H9 (cell line): ENCODE results near the gene OR10G7. TPM values are rescaled to one million over a fixed set of nuclear protein-coding genes. Genes with fewer than 3 reads are reported as not detected.

ENCODE experiments used
- DNase-seq: peaks from one replicate; pipeline ENCODE4 v3.0.0-alpha.2; 2017
- H2AFZ ChIP-seq: one replicate; pipeline ENCODE4 v1.6.1; 2013; ENCODE audit warnings: mild to moderate bottlenecking, low read length, control low read depth, moderate library complexity
- H2AK5ac ChIP-seq: 2 replicates; pipeline ENCODE4 v1.6.1; 2013; ENCODE audit warnings: low read length, control low read depth, mixed read lengths; ENCODE audit not compliant: insufficient read length
- H2BK120ac ChIP-seq: one replicate; pipeline ENCODE4 v1.6.1; 2013; ENCODE audit warnings: low read depth, mild to moderate bottlenecking, low read length, control low read depth, inconsistent platforms; ENCODE audit not compliant: poor library complexity, severe bottlenecking
- H2BK12ac ChIP-seq: 2 replicates; pipeline ENCODE4 v1.6.1; 2013; ENCODE audit warnings: low read length, control low read depth, mixed read lengths, low read depth; ENCODE audit not compliant: insufficient read length
- H2BK15ac ChIP-seq: 2 replicates; pipeline ENCODE4 v1.6.1; 2013; ENCODE audit warnings: low read depth, low read length, control low read depth
- H2BK20ac ChIP-seq: one replicate; pipeline ENCODE4 v1.6.1; 2013; ENCODE audit warnings: low read depth, mild to moderate bottlenecking, low read length, control low read depth, inconsistent platforms; ENCODE audit not compliant: poor library complexity, severe bottlenecking
- H2BK5ac ChIP-seq: 2 replicates; pipeline ENCODE4 v1.6.1; 2013; ENCODE audit warnings: low read length, control low read depth, mixed read lengths; ENCODE audit not compliant: insufficient read length
- H3K14ac ChIP-seq: 2 replicates; pipeline ENCODE4 v1.6.1; 2013; ENCODE audit warnings: low read length, control low read depth; ENCODE audit not compliant: insufficient read depth
- H3K18ac ChIP-seq: 2 replicates; pipeline ENCODE4 v1.6.1; 2013; ENCODE audit warnings: low read depth, mild to moderate bottlenecking, mixed read lengths, low read length, control low read depth; ENCODE audit not compliant: insufficient read length
- H3K23ac ChIP-seq: 2 replicates; pipeline ENCODE4 v1.6.1; 2013; ENCODE audit warnings: low read length, control low read depth, mixed read lengths, low read depth; ENCODE audit not compliant: insufficient read length
- H3K23me2 ChIP-seq: 2 replicates; pipeline ENCODE4 v1.6.1; 2013; ENCODE audit warnings: low read depth, mild to moderate bottlenecking, mixed read lengths, low read length, control low read depth; ENCODE audit not compliant: insufficient read length, poor library complexity, severe bottlenecking
- H3K27ac ChIP-seq: 2 replicates; pipeline ENCODE4 v1.5.1; 2013; ENCODE audit warnings: low read length, control low read depth, mixed read lengths, low read depth; ENCODE audit not compliant: insufficient read length
- H3K27me3 ChIP-seq: 2 replicates; pipeline ENCODE4 v1.6.1; 2013; ENCODE audit warnings: low read length, control low read depth, inconsistent platforms; ENCODE audit not compliant: insufficient read depth
- H3K4ac ChIP-seq: 2 replicates; pipeline ENCODE4 v1.6.1; 2013; ENCODE audit warnings: low read depth, mild to moderate bottlenecking, control low read depth, inconsistent platforms, low read length, moderate library complexity
- H3K4me1 ChIP-seq: 2 replicates; pipeline ENCODE4 v1.6.1; 2013; ENCODE audit warnings: low read length, control low read depth, inconsistent platforms; ENCODE audit not compliant: insufficient read depth
- H3K4me2 ChIP-seq: 2 replicates; pipeline ENCODE4 v1.6.1; 2013; ENCODE audit warnings: low read length, control low read depth, mixed read lengths; ENCODE audit not compliant: insufficient read length, insufficient read depth
- H3K56ac ChIP-seq: 2 replicates; pipeline ENCODE4 v1.6.1; 2013; ENCODE audit warnings: low read depth, mild to moderate bottlenecking, mixed read lengths, low read length, control low read depth; ENCODE audit not compliant: insufficient read length
- H3K79me1 ChIP-seq: 2 replicates; pipeline ENCODE4 v1.6.1; 2013; ENCODE audit warnings: low read depth, mild to moderate bottlenecking, moderate library complexity, low read length, control low read depth, inconsistent platforms; ENCODE audit not compliant: insufficient read depth, poor library complexity, severe bottlenecking
- H3K79me2 ChIP-seq: 2 replicates; pipeline ENCODE4 v1.6.1; 2013; ENCODE audit warnings: low read length, control low read depth, inconsistent platforms; ENCODE audit not compliant: insufficient read depth
- H3K9ac ChIP-seq: 2 replicates; pipeline ENCODE4 v1.6.1; 2013; ENCODE audit warnings: low read length, control low read depth, mixed read lengths; ENCODE audit not compliant: insufficient read length; ENCODE audit errors: extremely low read depth
- H3K9me3 ChIP-seq: one replicate; pipeline ENCODE4 v1.6.1; 2013; ENCODE audit warnings: low read depth, low read length, inconsistent platforms; ENCODE audit not compliant: control insufficient read depth
- H3T11ph ChIP-seq: one replicate; pipeline ENCODE4 v1.6.1; 2013; ENCODE audit warnings: mild to moderate bottlenecking, low read length, control low read depth, inconsistent platforms
- H4K20me1 ChIP-seq: one replicate; pipeline ENCODE4 v1.6.1; 2013; ENCODE audit not compliant: control insufficient read depth, insufficient read length, insufficient read depth
- H4K5ac ChIP-seq: 2 replicates; pipeline ENCODE4 v1.6.1; 2013; ENCODE audit warnings: low read depth, mild to moderate bottlenecking, mixed read lengths, low read length, control low read depth; ENCODE audit not compliant: insufficient read length
- H4K8ac ChIP-seq: replicated peaks from 2 replicates; pipeline ENCODE4 v1.6.1; 2013; ENCODE audit warnings: low read length, control low read depth, mixed read lengths, low read depth; ENCODE audit not compliant: insufficient read length
- H4K91ac ChIP-seq: 2 replicates; pipeline ENCODE4 v1.6.1; 2013; ENCODE audit warnings: low read depth, mild to moderate bottlenecking, moderate library complexity, mixed read lengths, low read length, control low read depth; ENCODE audit not compliant: insufficient read length
- H3K27ac Mint-ChIP-seq, 3 experiments: 2 replicates in 2 of 3; 3 replicates in 1 of 3; pipeline ENCODE4 v1.8.0; 2020 to 2021; ENCODE audit warnings: mixed read lengths in 3 of 3, mild to moderate bottlenecking in 1 of 3, moderate library complexity in 1 of 3
- H3K27me3 Mint-ChIP-seq: 2 replicates; pipeline ENCODE4 v1.8.0; 2021; ENCODE audit warnings: low read depth, mild to moderate bottlenecking, moderate library complexity, mixed read lengths
- H3K36me3 Mint-ChIP-seq, 3 experiments: 2 replicates in 2 of 3; 3 replicates in 1 of 3; pipeline ENCODE4 v1.8.0; 2020 to 2021; ENCODE audit warnings: low read depth in 3 of 3, mixed read lengths in 3 of 3; ENCODE audit not compliant: insufficient read depth in 1 of 3
- H3K4me1 Mint-ChIP-seq, 2 experiments: 2 replicates each; pipeline ENCODE4 v1.8.0; 2020; ENCODE audit warnings: mixed read lengths in 2 of 2
- H3K4me3 Mint-ChIP-seq, 2 experiments: 2 replicates in 1 of 2; 3 replicates in 1 of 2; pipeline ENCODE4 v1.8.0; 2020 to 2021; ENCODE audit warnings: mild to moderate bottlenecking in 2 of 2, mixed read lengths in 2 of 2, moderate library complexity in 1 of 2
- H3K9me3 Mint-ChIP-seq, 2 experiments: 2 replicates in 1 of 2; 3 replicates in 1 of 2; pipeline ENCODE4 v1.8.0; 2020; ENCODE audit warnings: mild to moderate bottlenecking in 2 of 2, mixed read lengths in 2 of 2, moderate library complexity in 1 of 2
- WGBS: extraction: QIAGEN DNeasy Blood & Tissue Kit; methylation state at CpG from one replicate; pipeline ENCODE4 v1.1.7; 2013; ENCODE audit warnings: missing lambda C conversion rate, low lambda C conversion rate, mixed read lengths; ENCODE audit not compliant: insufficient read length; ENCODE audit errors: extremely low coverage; 5-methylcytosine and 5-hydroxymethylcytosine counted together
- total RNA-seq: library from RNA; stranded (reverse); gene quantifications from 2 replicates; pipeline ENCODE4 v1.2.1, GENCODE V29; 2021
- TF ChIP-seq, protein P1 (sequence below): fragments of 200-600 bp; sonication (generic); conservative IDR thresholded peaks from 3 replicates; pipeline ENCODE4 v1.8.0; 2021; ENCODE audit warnings: antibody characterized with exemption, mild to moderate bottlenecking

Gene OR10G7
- total RNA-seq, 1 experiment from 2014 or later, result not detected

DNA sequence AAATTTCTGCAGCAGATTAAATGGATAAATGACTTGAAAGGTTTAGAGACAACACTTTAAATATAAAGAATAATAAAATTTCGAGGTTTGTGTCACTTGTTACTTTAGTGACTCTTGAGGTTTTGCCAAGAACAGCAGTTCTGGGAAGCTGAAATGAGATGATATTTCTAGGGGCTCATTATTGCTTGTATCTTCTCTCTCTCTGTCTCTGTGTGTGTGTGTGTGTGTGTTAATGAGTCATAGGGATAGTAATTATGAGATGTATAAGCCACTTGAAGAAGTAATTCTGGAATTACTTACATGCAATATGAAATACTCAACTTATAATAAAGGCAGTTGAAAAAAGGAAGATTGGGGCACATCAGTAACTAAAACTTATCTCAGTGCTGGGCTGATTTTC is 9.6 kb upstream of the OR10G7 start:
- Histone ChIP-seq H3K79me2 (no peaks in the 10 kb centered on the region), H2BK120ac (no peak overlapping the region), H3K4me1 (no peaks in the 10 kb centered on the region), H3K79me1 (no peaks in the 10 kb centered on the region), H4K20me1 (no peaks in the 10 kb centered on the region), H2BK15ac (no peak overlapping the region), H2BK20ac (no peak overlapping the region), H2BK5ac (no peak overlapping the region), H4K8ac (no peak overlapping the region), H2AFZ (no peak overlapping the region), H3K9ac (no peak overlapping the region), H3T11ph (no peak overlapping the region), H3K27me3 (no peaks in the 10 kb centered on the region), H3K9me3 (no peaks in the 10 kb centered on the region), H4K5ac (no peak overlapping the region), H3K56ac (no peak overlapping the region), H3K18ac (no peak overlapping the region), H3K4me2 (no peak overlapping the region), H3K4ac (no peak overlapping the region), H2AK5ac (no peak overlapping the region), H4K91ac (no peak overlapping the region), H3K27ac (no peak overlapping the region), H3K23me2 (no peaks in the 10 kb centered on the region), H3K23ac (no peak overlapping the region), H3K14ac (no peak overlapping the region), H2BK12ac (no peak overlapping the region)
- H3K9me3 Mint-ChIP-seq, result no peaks in the 10 kb centered on the region; a peak in 1 of 5 replicates
- H3K4me3 Mint-ChIP-seq, result no peak overlapping the region
- H3K36me3 Mint-ChIP-seq, result no peaks in the 10 kb centered on the region; a peak in 1 of 7 replicates
- H3K27me3 Mint-ChIP-seq, result no peaks in the 10 kb centered on the region
- no peak for DNase-seq
- H3K4me1 Mint-ChIP-seq, result no peaks in the 10 kb centered on the region
- no CpG with 5 or more reads among the region's 1 CpG for WGBS
- TF ChIP-seq, protein P1, sequence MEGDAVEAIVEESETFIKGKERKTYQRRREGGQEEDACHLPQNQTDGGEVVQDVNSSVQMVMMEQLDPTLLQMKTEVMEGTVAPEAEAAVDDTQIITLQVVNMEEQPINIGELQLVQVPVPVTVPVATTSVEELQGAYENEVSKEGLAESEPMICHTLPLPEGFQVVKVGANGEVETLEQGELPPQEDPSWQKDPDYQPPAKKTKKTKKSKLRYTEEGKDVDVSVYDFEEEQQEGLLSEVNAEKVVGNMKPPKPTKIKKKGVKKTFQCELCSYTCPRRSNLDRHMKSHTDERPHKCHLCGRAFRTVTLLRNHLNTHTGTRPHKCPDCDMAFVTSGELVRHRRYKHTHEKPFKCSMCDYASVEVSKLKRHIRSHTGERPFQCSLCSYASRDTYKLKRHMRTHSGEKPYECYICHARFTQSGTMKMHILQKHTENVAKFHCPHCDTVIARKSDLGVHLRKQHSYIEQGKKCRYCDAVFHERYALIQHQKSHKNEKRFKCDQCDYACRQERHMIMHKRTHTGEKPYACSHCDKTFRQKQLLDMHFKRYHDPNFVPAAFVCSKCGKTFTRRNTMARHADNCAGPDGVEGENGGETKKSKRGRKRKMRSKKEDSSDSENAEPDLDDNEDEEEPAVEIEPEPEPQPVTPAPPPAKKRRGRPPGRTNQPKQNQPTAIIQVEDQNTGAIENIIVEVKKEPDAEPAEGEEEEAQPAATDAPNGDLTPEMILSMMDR, result no peak
- no peak overlapping the region for H3K27ac Mint-ChIP-seq
